HG02642 (cell line): ENCODE data around the gene CHPF.

Experiments
- ATAC-seq: cut with Tn5 transposase; IDR thresholded peaks from one replicate; pipeline ENCODE4 v1.9.1; 2021; ENCODE audit warnings: mild to moderate bottlenecking; ENCODE audit not compliant: unreplicated experiment, poor library complexity

CHPF gene

GRCh38 chr2:219516888-219517287 lies 26.7 kb downstream of the CHPF start:
- ATAC-seq, result no peak

- ATAC-seq, result no peak
These were observed 27.6 kb downstream of the CHPF start for GRCh38 chr2:219515874-219516629.

GRCh38 chr2:219514836-219515235 lies 28.8 kb downstream of the CHPF start:
- ATAC-seq, result no peak

- no peak for ATAC-seq
These were observed 29.3 kb downstream of the CHPF start, which contains the start of gene ASIC4 for GRCh38 chr2:219514196-219514761. ASIC4 (plus strand) TSS chr2:219514482; CDS start chr2:219514725, 243 bp downstream.

GRCh38 chr2:219513787-219514186 lies 29.8 kb downstream of the CHPF start:
- no peak for ATAC-seq

GRCh38 chr2:219512524-219513216 lies 30.9 kb downstream of the CHPF start:
- ATAC-seq, result no peak

- ATAC-seq, result no peak
These were observed 31.9 kb downstream of the CHPF start for GRCh38 chr2:219511547-219512325.

- ATAC-seq, result no peak
These were observed 33.0 kb downstream of the CHPF start for GRCh38 chr2:219510512-219511135.

- peak; percentile 63 for ATAC-seq
These were observed 33.7 kb downstream of the CHPF start for GRCh38 chr2:219509780-219510511.

- ATAC-seq, result peak; percentile 29
These were observed 34.4 kb downstream of the CHPF start for GRCh38 chr2:219508971-219509779.

- no peak for ATAC-seq
These were observed 35.2 kb downstream of the CHPF start for GRCh38 chr2:219508444-219508734.

- ATAC-seq, result no peak
These were observed 35.8 kb downstream of the CHPF start for GRCh38 chr2:219507581-219508443.

- no peak for ATAC-seq
These were observed 36.6 kb downstream of the CHPF start for GRCh38 chr2:219506802-219507526.

GRCh38 chr2:219506153-219506801 lies 37.3 kb downstream of the CHPF start:
- no peak for ATAC-seq

- ATAC-seq, result no peak
These were observed 38.0 kb downstream of the CHPF start for GRCh38 chr2:219505585-219505984.

- ATAC-seq, result no peak
These were observed 41.0 kb downstream of the CHPF start for GRCh38 chr2:219502618-219503017.

GRCh38 chr2:219501849-219502248 lies 41.8 kb downstream of the CHPF start:
- ATAC-seq, result no peak
